ENCODE data around the gene OR14A16.

The OR14A16 gene

DNA sequence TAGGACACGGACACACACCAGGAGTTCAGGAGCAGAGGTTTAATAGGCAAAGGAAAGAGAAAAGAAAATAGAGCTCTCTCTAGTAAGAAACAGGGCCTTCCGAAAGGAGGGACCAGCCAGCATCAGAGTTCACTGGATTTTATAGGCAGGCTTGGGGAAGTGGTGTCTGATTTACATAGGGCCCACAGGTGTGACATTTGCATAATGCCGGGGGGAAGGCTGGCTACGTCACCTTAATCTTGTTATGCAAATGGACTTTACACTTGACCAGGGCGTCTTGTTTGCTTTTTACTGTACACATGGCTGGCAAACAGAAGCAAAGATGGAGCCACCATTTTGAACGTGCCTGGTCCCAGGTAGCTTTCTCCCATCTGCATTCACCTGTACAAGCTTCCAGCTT, at the start of gene OR14A16:
Gene OR14A16, minus strand, starts transcription at position 97 of the 400 bp plus-strand sequence. CDS start 8,390 bp downstream, outside the sequence.
- DNase-seq: no peak

DNA sequence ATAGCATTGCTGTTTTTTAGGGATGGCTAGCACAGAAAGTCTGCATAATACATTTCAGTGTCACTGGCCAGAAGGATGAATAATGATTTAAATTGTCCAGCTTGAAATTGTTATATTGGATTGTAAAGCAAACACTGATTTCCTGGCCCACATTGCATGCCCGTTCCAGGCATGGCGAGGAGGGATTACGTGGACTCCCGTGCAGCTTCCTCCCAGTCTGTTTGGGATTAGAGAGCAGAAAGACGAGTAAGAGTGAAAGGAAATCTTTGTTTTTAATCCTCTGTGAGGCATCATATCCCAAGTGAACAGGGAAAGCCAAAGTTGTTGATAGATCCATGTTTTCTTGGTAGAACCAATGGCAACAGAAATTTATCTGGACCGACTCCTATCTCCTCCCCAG, 41.5 kb upstream of the OR14A16 start:
- DNase-seq: no peak

DNA sequence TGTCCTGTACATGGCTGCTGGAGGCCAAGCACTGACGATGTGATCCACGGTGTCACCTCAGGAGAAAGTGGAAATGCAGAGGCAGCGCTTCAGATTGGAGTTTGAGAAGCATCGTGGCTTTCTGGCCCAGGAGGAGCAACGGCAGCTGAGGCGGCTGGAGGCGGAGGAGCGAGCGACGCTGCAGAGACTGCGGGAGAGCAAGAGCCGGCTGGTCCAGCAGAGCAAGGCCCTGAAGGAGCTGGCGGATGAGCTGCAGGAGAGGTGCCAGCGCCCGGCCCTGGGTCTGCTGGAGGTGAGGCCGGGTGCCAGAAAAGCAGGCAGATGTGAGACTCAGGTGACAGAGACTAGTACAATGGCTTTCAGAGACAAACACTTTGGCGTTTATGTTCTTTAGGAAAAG, 40.7 kb upstream of the OR14A16 start:
- no peak for DNase-seq

- DNase-seq: no peak
Measured at GRCh38 chr1:247862756-247863155, 38.8 kb upstream of the OR14A16 start.

DNA sequence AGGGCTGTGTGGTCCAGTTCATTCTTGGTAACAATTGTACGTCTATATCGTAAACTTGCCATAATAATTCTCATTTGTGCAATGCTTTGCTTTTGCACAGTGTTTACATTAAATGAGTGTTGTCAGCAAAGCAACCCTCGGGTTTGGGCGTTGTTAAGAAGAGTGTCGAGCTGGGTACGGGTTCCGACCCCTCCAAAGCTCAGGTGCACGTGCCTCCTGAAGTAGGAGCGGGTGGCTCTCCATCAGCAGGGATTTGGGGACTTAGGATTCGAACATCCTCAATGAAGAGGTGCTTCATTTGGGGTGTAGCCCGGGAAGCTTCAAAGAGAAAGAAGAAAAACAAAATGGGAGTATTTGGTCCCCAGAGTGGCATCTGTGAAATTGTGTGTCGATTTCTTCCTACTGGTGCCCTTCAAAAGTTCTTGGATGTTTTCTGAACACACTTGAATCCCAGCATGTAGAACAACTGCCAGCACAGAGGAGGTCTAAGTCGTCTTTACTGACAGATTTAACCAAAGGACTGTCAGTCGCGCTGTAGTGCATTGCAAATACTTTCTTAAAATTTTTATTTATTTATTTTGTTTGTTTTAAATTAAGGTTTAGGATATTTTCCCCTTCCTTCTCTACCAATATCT, 34.2 kb upstream of the OR14A16 start:
- peak; percentile 49 for DNase-seq

GRCh38 chr1:247857069-247857984, 33.4 kb upstream of the OR14A16 start, which contains the start of gene TRIM58:
TSS of gene TRIM58 (plus strand) at chr1:247857187. CDS start at chr1:247857247, 60 bp downstream.
- peak; percentile 98 for DNase-seq

- peak; percentile 7 for DNase-seq
Measured at GRCh38 chr1:247855911-247856310, 32.0 kb upstream of the OR14A16 start.

- DNase-seq: peak; percentile 96
Measured at GRCh38 chr1:247854899-247855545, 31.1 kb upstream of the OR14A16 start.

DNA sequence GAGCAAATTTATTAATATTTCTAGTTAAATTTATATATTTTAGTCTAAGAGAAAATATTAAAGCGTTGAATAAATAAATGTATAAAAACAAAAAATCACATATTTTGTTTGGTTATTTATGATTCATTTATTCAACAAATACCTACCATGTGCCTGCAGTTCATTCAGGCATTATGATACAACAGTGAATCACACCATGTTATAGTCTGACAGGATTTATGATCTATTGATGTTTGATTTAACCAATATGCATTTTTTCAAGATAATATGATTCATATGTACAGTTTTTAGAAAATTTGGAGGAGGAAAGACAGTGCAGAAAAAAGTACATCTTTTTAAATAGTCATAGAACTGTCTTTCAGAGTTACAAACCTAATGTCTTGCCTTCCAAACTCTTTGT, 25.7 kb upstream of the OR14A16 start:
- DNase-seq: no peak

DNA sequence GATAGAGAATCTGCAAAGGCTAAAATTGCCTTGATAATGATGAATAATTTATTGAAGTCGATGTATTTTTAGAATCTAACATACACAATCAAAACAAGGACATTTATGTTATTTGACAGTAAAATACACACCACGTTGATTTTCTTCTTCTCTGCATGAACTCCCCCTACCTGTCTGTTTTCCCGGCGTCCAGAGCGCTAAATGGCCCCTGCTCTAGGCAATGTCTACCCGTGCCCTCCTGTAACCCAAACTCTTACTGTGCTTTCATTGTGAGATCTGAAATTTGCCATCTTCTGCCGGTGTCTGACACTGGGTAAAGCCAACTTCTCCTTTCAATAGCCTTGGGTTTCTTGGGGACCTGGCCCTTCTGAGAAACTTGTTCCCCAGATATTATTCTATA, 24.4 kb upstream of the OR14A16 start:
- DNase-seq: no peak

GRCh38 chr1:247845693-247846017, 21.7 kb upstream of the OR14A16 start:
- DNase-seq: no peak

DNA sequence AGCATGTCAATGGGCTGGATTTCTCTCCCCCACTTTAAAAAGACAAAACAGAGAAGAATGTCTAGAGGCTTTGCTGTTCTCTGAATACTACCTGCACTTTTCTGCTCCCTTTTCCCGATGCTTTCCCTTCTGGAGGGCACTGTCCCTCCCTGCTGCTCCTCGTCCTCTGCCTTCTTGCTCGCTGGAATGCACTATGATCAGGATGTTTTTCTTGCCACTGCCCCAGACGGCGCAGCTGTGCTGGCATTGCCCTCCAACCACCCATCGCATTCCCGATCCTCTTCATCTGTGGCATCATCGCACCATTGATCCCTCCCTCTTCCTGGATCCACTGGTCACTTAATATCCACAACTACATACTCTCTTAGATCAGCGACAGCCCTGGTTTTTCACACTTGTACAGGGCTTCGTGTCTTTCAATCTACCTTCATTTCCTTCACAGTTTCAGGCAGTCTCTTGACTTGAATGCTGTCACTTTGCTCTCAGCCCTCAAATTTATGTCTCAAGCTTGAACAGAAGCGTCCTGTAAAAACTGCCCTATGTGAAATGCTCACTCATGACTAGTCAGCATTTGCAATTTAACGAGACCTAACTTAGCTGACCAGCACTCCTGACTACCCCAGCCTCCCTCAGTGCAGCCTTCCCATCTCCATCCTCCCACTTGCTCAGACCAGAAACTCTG, 21.2 kb upstream of the OR14A16 start:
- no peak for DNase-seq

DNA sequence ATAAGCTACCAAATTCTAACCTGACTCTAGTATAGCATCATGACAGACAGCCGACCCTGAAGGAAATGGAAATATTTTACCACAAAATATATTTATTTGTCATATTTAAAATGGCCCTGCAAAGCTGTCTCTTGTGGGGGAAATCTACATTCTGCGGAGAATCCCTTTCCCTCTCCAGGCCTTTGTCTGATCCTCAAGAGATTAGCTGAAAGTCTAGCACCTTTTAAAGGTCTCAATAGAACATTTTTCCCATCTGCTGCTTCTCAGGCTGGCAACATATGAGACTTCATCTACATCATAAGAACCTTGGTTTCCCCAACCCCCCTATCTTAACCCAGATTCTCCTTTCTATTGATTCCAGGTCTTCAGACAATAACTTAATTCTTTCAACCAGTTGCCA, 19.5 kb upstream of the OR14A16 start:
- no peak for DNase-seq

- no peak for DNase-seq
Measured at GRCh38 chr1:247841796-247842195, 17.9 kb upstream of the OR14A16 start, which contains the start of gene OR11L1. TSS of gene OR11L1 (minus strand) at chr1:247841896. CDS start at chr1:247841896, 0 bp downstream.

DNA sequence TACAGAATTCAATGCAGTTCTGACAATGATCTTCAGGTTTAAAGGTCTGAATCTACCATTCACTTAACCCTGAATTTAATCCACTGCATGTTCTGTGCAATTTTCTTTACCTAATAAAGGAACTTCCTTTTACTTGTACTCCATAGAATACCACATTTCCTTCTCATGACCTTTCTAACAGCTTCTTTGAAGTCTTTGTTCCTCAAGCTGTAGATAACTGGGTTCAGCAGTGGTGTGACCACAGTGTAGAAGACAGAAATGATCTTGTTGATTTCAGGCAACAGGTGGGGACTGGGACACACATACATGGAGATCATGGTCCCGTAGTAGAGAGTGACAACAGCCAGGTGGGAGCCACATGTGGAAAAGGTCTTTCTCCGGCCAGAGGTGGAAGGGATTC, 16.9 kb upstream of the OR14A16 start:
- DNase-seq: peak; percentile 65

GRCh38 chr1:247833601-247834000, 9.7 kb upstream of the OR14A16 start:
- DNase-seq: peak; percentile 20

DNA sequence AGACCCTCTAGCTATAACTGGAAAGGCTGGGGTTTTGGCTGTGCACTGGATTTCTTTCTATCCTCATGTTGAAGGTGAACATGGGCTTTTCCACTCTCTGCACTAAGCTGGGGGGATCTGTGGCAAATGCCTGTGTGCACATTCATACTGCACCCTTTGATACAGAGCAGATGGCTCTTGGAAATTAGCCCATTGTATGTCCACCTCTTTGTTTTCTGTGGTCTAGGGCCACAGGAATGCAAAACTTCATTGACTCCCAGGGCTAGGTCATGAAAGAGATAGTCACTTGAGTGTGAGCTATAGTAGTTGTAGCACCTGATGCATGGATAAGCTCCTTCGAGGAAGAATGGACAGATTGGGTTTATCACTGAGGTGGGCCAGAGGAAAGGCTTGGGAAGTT, 5.7 kb upstream of the OR14A16 start:
- no peak for DNase-seq

- DNase-seq: peak; percentile 20
Measured at GRCh38 chr1:247825362-247825761, 1.4 kb upstream of the OR14A16 start.

GRCh38 chr1:247822060-247822459, 1.9 kb downstream of the OR14A16 start:
- DNase-seq: no peak

GRCh38 chr1:247812637-247813036, 11.3 kb downstream of the OR14A16 start:
- DNase-seq: no peak

DNA sequence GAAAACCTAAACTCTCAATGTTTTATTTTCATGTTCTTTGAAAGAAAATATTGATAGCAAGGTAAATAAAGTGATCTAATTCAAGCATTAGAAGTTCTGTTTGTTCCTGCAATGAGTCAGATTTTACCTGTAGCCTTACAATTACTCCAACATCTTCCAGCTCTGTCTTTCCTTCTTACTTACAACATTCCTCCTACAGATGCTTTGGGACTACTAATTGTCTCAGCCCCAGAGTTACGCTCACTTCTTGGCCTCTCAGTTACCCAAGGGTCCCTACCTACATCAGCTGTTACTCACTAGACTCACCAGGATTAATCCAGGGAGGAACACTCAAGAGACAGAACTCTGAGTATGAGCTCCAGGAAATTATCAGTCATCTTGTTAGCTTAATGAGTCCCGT, 26.4 kb downstream of the OR14A16 start:
- DNase-seq: no peak

- DNase-seq: no peak
Measured at GRCh38 chr1:247769603-247770002, 54.3 kb downstream of the OR14A16 start.
